Kidney (tissue), 14 donors: ENCODE results near the gene IRF6. TPM values are rescaled to one million over a fixed set of nuclear protein-coding genes. Genes with fewer than 3 reads are reported as not detected.

ENCODE experiments used
- DNase-seq, 5 donors: peaks; one replicate each; pipeline ENCODE4 v3.0.0-alpha.2; 2013 to 2020
- FAIRE-seq: peaks from 2 replicates; lab custom pipeline; 2012; peaks lifted over from hg19 to GRCh38; lab: Jason Lieb, UNC
- H3K27ac ChIP-seq, 2 donors: one replicate each; pipeline ENCODE4 v1.7.0; 2013; ENCODE audit warnings: low read depth in 2 of 2, low read length in 2 of 2, inconsistent platforms in 1 of 2
- H3K27me3 ChIP-seq: one replicate; pipeline ENCODE4 v1.7.1; 2013; ENCODE audit warnings: low read length, inconsistent platforms; ENCODE audit not compliant: control insufficient read depth, insufficient read depth
- H3K36me3 ChIP-seq, 3 donors: one replicate each; pipeline versions ENCODE4 v1.7.0 to v1.7.1; 2013; ENCODE audit warnings: low read length in 3 of 3, control low read depth in 1 of 3, inconsistent platforms in 1 of 3; ENCODE audit not compliant: insufficient read depth in 3 of 3, control insufficient read depth in 2 of 3
- H3K4me1 ChIP-seq, 3 donors: one replicate each; pipeline versions ENCODE4 v1.7.0 to v1.7.1; 2013; ENCODE audit warnings: low read length in 3 of 3, inconsistent platforms in 1 of 3, low read depth in 1 of 3; ENCODE audit not compliant: control insufficient read depth in 2 of 3, insufficient read depth in 2 of 3
- H3K4me3 ChIP-seq, 3 donors: one replicate each; pipeline versions ENCODE4 v1.7.0 to v1.8.1; 2013; ENCODE audit warnings: low read length in 3 of 3, control low read depth in 1 of 3, inconsistent platforms in 1 of 3
- H3K9ac ChIP-seq, 3 donors: one replicate each; pipeline versions ENCODE4 v1.7.0 to v1.7.1; 2013; ENCODE audit warnings: low read length in 3 of 3, control low read depth in 1 of 3, inconsistent platforms in 1 of 3
- H3K9me3 ChIP-seq, 3 donors: one replicate each; pipeline versions ENCODE4 v1.7.0 to v1.7.1; 2013; ENCODE audit warnings: low read length in 3 of 3, control low read depth in 1 of 3, inconsistent platforms in 1 of 3; ENCODE audit not compliant: control insufficient read depth in 2 of 3, insufficient read depth in 1 of 3
- CTCF ChIP-seq: IDR thresholded peaks from 3 replicates; pipeline ENCODE4 v1.5.1; 2012; ENCODE audit warnings: mild to moderate bottlenecking, moderate library complexity, borderline replicate concordance; ENCODE audit not compliant: insufficient read depth; ENCODE audit errors: extremely low read depth
- intact Hi-C: fragments of 100-400 bp; cut with DNase I; formaldehyde crosslinking; loops from one replicate; pipeline ENCODE4 v1.11.1; 2022
- polyA plus RNA-seq: library from polyadenylated mRNA; stranded (reverse); fragments of 350-450 nt; fragmentation: Illumina TruSeq; extraction: RNeasy Lipid Tissue Mini Kit (QIAGEN cat#74804); gene quantifications from one replicate; pipeline ENCODE4 v1.2.3, GENCODE V29; 2014; ENCODE audit warnings: low read depth, low replicate concordance; ENCODE audit not compliant: insufficient read depth
- total RNA-seq: library from RNA; stranded (reverse); fragmentation: NEBNext Ultra II Directional; extraction: Animal tissue kit (Norgen Biotek cat#: 25700); gene quantifications from one replicate; pipeline ENCODE4 v1.2.1, GENCODE V29; 2021
- donor health status: control.
- donor health status: control.
- donor health status: control.
- donor health status: control.
- donor health status: control.
- donor health status: DM: yes; HTN: yes; CAD: no.
- donor health status: Normal renal cell carcinoma (clear cell type).

Gene IRF6
- total and polyA plus RNA-seq, 2 donors from 2014 or later, result 24.0 to 37.1 TPM

- FAIRE-seq (no peak), DNase-seq (no peak)
- Histone ChIP-seq H3K9me3 (no peaks in the 10 kb centered on the region), H3K36me3 (peaks cover 0 to 61% (median 57%) of the 10 kb centered on the region in 3 donors), H3K27me3 (no peaks in the 10 kb centered on the region), H3K4me1 (no peaks in the 10 kb centered on the region), H3K9ac (no peak overlapping the region), H3K4me3 (no peak overlapping the region), H3K27ac (no peak overlapping the region)
- intact Hi-C loops, result no loop called here
- no peak for TF ChIP-seq CTCF
These were observed 34.1 kb upstream of the IRF6 start for GRCh38 chr1:209839875-209840546.

GRCh38 chr1:209838537-209838936, 32.6 kb upstream of the IRF6 start:
- H3K27me3 ChIP-seq, result no peaks in the 10 kb centered on the region
- H3K9me3 ChIP-seq, result no peaks in the 10 kb centered on the region
- no peak for TF ChIP-seq CTCF
- no peak overlapping the region for H3K9ac ChIP-seq
- DNase-seq (no peak), FAIRE-seq (no peak)
- intact Hi-C loops, result no loop called here
- peak overlapping the region in 1 of 2 donors; percentile 15 for H3K27ac ChIP-seq
- peaks cover 4 to 67% (median 62%) of the 10 kb centered on the region in 3 donors for H3K36me3 ChIP-seq
- H3K4me3 ChIP-seq, result no peak overlapping the region
- no peaks in the 10 kb centered on the region for H3K4me1 ChIP-seq

- Histone ChIP-seq H3K9me3 (no peaks in the 10 kb centered on the region), H3K27me3 (no peaks in the 10 kb centered on the region), H3K36me3 (peaks cover 4 to 68% (median 60%) of the 10 kb centered on the region in 3 donors), H3K4me3 (no peak overlapping the region), H3K4me1 (no peaks in the 10 kb centered on the region), H3K27ac (peak overlapping the region in 1 of 2 donors; percentile 10), H3K9ac (no peak overlapping the region)
- no peak for FAIRE-seq
- no peak for DNase-seq
- intact Hi-C loops, result no loop called here
- TF ChIP-seq CTCF, result no peak
These were observed 31.7 kb upstream of the IRF6 start for GRCh38 chr1:209837671-209838070.
